Astrocyte of the spinal cord (primary cell): Measurements from ENCODE around the gene CEP76.

Source experiments
- DNase-seq: peaks from one replicate; pipeline ENCODE4 v3.0.0; 2011; ENCODE audit warnings: low read depth, low spot score
- H3K4me3 ChIP-seq: 2 replicates; pipeline ENCODE4 v1.5.1; 2011; ENCODE audit warnings: low read depth, mild to moderate bottlenecking, low read length, moderate library complexity
- in situ Hi-C: cut with HindIII; loops from 2 replicates; pipeline ENCODE4 v1.10.0; 2017; ENCODE audit warnings: low sequenced_read_pairs
- TF ChIP-seq, protein P1 (sequence below): IDR thresholded peaks from 2 replicates; pipeline ENCODE4 v1.5.1; 2012; ENCODE audit warnings: low read depth, mild to moderate bottlenecking, low read length, inconsistent platforms

The CEP76 gene

DNA sequence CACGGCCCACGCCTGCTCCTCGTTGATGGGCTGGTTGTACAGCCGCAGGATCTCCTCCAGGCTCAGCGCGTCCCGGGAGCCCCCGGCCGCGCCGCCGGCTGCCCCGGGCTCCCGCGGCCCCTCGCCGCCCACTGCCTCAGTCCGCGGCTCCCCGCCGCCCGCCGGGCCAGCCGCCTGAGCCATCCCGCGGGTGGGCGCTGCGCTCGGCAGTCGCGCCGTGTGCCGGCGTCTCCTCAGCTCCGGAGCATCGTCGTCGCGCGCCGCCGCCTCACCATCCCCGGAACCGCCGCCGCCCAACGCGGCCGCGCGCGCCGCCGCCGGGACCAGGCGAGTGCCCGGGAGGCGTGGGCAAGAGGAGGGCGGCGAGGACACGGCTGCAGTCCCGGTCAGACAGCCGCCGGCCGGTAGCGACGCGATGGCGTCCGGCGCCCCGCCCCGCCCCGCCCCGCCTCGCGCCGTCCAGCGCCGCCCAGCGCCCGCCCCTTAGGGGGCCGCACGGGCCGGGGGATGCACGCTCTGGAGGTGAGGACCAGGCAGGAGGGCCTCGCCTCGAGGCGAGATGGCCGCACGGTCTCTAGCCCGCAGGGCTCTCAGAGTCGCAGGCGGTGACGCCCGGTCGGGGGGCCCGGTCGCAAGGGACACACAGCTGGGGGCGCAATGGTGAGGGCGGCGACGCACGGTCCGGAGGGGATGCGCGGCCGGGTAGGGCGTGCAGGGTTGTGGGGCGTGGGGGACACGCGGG, 44.7 kb downstream of the CEP76 start, which contains the start of gene SPIRE1:
Gene SPIRE1, minus strand, starts transcription at position 424 of the 742 bp plus-strand sequence. Its CDS starts 241 bp downstream, at position 183.
- TF ChIP-seq, protein P1, sequence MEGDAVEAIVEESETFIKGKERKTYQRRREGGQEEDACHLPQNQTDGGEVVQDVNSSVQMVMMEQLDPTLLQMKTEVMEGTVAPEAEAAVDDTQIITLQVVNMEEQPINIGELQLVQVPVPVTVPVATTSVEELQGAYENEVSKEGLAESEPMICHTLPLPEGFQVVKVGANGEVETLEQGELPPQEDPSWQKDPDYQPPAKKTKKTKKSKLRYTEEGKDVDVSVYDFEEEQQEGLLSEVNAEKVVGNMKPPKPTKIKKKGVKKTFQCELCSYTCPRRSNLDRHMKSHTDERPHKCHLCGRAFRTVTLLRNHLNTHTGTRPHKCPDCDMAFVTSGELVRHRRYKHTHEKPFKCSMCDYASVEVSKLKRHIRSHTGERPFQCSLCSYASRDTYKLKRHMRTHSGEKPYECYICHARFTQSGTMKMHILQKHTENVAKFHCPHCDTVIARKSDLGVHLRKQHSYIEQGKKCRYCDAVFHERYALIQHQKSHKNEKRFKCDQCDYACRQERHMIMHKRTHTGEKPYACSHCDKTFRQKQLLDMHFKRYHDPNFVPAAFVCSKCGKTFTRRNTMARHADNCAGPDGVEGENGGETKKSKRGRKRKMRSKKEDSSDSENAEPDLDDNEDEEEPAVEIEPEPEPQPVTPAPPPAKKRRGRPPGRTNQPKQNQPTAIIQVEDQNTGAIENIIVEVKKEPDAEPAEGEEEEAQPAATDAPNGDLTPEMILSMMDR, result no peak
- H3K4me3 ChIP-seq, result peak within 1 kb of the TSS; percentile 62
- in situ Hi-C loops, result no loop called here
- peak; percentile 59 for DNase-seq

DNA sequence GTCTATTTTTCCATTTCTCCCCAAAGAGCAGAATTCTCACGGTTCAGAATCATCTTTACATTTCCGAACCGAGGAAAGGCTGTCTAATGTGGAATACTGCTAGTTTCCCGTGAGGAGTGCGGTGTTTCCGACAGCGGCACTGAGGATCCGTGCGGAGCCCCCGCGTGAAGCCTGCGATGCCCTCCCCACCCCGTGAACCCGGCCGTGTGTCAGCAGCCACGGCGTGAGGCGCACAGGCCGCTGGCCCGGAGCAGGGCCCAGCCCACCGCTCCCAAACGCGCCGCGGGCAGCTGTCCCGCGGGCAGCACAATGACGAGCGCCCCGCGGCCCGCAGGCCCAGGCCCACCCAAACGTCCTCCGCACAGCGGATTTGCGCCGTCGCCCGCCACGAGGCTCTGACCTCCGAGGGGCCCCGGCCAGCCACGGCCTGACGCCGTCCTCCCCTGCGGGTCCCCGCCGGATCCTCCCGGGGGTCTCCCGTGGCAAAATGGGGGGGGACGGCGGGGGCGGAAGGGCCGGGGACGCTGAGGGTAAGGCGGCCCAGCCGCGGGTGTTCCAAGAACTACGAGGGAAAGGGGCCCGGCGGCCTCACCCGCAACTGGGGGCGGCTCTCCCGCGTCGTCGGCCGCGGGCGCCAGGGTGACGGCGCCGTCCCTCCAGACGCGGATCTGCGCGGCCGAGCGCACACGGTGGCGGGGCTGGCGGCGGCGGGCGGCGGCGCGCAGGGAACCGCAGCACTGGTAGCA, 45.4 kb downstream of the CEP76 start:
- TF ChIP-seq, protein P1, result no peak
- H3K4me3 ChIP-seq, result peak overlapping the region; percentile 62
- in situ Hi-C loops, result no loop called here
- DNase-seq, result peak; percentile 41

DNA sequence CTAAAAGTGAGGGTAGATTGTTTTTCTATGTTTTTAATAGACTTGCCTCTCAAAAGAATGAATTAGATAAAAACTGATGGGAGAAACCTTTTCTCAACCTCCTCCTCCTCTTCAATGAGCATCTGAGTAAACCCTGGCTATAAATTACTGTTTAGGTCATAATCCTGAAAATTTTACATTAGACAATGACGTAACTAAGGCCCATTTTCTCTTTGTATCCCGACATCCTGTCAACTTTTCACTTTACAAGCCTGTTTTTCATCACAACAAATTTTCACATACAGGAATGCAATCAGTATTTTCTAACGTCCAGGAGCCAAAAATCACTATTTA, 46.0 kb downstream of the CEP76 start:
- TF ChIP-seq, protein P1, result no peak
- peak; percentile 43 for DNase-seq
- peak overlapping the region; percentile 62 for H3K4me3 ChIP-seq
- in situ Hi-C loops, result no loop called here

DNA sequence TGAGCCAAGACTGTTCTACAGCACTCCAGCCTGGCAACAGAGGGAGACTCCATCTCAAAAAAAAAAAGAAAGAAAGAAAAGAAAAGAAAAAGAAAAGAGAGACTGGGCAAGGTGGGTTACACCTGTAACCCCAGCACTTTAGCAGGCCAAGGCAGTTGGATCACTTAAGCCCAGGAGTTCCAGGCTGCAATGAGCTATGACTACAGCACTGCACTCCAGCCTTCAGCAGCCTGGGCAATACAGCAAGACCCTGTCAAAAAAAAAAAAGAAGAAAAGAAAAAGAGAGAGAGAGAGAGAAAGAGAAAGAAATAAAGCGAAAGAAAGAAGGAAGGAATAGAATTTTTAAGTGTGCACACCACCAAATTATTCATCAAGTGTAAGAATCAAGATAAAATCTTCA, 47.6 kb downstream of the CEP76 start:
- no peak for DNase-seq
- TF ChIP-seq, protein P1, result no peak
- no peak overlapping the region for H3K4me3 ChIP-seq
- in situ Hi-C loops, result no loop called here

DNA sequence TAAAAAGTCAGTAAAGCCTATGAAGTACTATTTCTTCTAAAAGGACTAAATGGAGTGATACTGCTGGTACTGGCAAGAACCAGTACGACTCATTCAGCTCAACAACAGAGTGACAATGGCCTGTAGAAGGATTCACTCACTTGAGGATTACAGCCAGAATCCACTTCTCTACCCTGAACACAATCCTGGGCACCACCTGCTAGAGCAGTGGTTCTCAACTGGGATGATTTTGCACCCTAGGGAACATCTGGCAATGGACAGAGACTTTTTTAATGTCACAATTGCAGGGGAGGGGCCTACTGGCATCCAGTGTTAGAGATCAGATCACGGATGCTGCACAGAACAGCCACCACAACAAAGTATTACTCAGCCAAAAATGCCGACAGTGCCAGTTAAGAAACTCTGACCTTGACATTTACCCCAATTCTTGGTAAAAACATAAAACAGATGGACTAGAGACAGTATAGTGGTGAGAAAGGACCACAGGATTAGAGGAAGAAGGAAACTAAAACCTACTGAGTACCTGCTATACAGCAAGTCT, 49.6 kb downstream of the CEP76 start:
- DNase-seq, result no peak
- TF ChIP-seq, protein P1, result no peak
- H3K4me3 ChIP-seq, result no peak overlapping the region
- in situ Hi-C loops, result no loop called here

DNA sequence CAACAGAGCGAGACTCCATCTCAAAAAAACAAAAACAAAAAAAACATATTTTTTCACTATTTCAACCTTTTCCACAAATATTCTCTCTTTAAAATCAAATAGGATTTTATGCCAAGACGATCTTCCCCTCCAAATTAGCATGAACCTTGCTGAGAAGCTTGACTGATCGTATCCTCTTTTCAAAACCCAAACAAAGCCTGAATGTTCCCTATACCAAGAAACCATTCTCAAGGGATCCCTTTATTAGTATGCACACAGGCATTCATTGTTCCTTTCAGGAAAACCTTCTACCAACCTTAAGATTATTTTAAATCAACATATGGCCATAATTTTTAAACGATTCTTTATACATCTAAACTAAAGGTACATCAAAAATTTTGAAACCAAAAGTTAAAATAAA, 50.9 kb downstream of the CEP76 start:
- no peak overlapping the region for H3K4me3 ChIP-seq
- in situ Hi-C loops, result no loop called here
- TF ChIP-seq, protein P1, result no peak
- DNase-seq, result no peak
